Measurements from ENCODE around the gene S100PBP. TPM values are rescaled to one million over a fixed set of nuclear protein-coding genes. Genes with fewer than 3 reads are reported as not detected.

S100PBP gene
- total RNA-seq, 1 donor from 2014 or later, result 40.1 TPM

DNA sequence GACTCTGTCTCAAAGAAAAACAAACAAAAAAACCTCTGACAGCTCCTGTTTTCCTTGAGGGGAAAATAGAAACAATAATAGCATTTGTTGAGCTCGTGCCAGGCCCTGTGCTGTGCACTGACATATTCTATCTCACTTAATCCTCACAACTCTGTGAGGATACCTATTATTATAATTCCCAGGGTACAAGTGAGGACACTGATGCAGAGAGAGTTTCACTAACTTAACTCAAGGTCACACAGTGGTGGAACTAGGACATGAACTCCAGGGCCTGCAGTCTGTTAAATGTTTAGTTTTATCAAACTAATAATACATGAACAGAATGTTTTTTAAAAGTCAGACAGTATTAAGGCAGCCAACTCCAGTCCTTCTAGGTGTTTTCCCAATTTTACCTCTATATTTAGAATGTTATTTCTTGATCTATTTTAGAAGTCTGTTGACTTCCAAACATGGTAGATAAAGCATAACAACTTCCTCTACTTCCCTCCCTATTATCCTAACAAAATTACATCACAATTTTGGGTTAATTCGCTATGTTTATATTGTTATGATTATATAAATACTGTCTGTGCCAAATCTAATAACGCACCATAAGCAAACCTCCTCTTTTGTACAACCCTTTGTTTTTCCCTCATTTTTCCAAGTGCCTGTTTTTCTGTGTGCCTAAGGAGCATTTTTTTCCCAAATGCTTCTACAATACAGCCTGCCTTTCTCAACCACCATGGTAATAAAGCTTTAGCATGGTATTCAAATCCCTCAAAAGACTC is 48.4 kb downstream of the S100PBP start:
- peaks cover 22% of the 10 kb centered on the region for H3K4me1 Mint-ChIP-seq (ENCODE audit: low read depth, unreplicated experiment)
- peaks cover 20% of the 10 kb centered on the region for H3K9me3 Mint-ChIP-seq (ENCODE audit: unreplicated experiment)
- H3K36me3 Mint-ChIP-seq (ENCODE audit: unreplicated experiment), result peaks cover 27% of the 10 kb centered on the region
- no peak overlapping the region for H3K4me3 Mint-ChIP-seq (ENCODE audit: unreplicated experiment)
- DNase-seq, result no peak
- TF ChIP-seq, protein P1, sequence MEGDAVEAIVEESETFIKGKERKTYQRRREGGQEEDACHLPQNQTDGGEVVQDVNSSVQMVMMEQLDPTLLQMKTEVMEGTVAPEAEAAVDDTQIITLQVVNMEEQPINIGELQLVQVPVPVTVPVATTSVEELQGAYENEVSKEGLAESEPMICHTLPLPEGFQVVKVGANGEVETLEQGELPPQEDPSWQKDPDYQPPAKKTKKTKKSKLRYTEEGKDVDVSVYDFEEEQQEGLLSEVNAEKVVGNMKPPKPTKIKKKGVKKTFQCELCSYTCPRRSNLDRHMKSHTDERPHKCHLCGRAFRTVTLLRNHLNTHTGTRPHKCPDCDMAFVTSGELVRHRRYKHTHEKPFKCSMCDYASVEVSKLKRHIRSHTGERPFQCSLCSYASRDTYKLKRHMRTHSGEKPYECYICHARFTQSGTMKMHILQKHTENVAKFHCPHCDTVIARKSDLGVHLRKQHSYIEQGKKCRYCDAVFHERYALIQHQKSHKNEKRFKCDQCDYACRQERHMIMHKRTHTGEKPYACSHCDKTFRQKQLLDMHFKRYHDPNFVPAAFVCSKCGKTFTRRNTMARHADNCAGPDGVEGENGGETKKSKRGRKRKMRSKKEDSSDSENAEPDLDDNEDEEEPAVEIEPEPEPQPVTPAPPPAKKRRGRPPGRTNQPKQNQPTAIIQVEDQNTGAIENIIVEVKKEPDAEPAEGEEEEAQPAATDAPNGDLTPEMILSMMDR (IDR thresholded peaks at IDR 0.05; ENCODE audit: partially characterized antibody, unreplicated experiment), result no peak
- peaks cover 15% of the 10 kb centered on the region for H3K27me3 Mint-ChIP-seq (ENCODE audit: unreplicated experiment)
- H3K27ac Mint-ChIP-seq (ENCODE audit: unreplicated experiment), result no peak overlapping the region

DNA sequence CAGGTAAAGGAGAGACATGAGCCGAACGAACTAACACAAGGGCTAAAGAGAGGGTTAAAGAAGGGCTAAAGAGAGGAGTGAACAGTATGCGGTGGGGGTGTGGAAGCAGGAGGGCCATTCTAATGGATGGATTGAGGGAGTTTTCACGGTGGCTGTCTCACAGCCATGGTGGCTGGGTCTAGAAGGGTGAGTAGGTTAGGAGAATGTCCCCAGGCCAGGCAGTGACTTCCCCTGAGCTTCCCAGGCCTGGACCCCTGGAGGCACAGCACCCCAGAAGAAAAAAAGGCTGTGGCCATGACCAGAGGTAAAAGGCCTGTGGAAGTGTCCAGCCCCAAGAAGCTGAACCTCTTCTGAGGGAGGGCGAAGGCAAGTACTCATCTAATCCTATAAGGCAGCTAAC is 49.7 kb downstream of the S100PBP start:
- H3K27ac Mint-ChIP-seq (ENCODE audit: unreplicated experiment), result no peak overlapping the region
- peak overlapping the region; percentile 57 for H3K4me3 Mint-ChIP-seq (ENCODE audit: unreplicated experiment)
- peaks cover 22% of the 10 kb centered on the region for H3K4me1 Mint-ChIP-seq (ENCODE audit: low read depth, unreplicated experiment)
- H3K9me3 Mint-ChIP-seq (ENCODE audit: unreplicated experiment), result peaks cover 23% of the 10 kb centered on the region
- H3K36me3 Mint-ChIP-seq (ENCODE audit: unreplicated experiment), result peaks cover 23% of the 10 kb centered on the region
- no peak for DNase-seq
- H3K27me3 Mint-ChIP-seq (ENCODE audit: unreplicated experiment), result peaks cover 17% of the 10 kb centered on the region
- TF ChIP-seq, protein P1 (IDR thresholded peaks at IDR 0.05; ENCODE audit: partially characterized antibody, unreplicated experiment), result no peak

DNA sequence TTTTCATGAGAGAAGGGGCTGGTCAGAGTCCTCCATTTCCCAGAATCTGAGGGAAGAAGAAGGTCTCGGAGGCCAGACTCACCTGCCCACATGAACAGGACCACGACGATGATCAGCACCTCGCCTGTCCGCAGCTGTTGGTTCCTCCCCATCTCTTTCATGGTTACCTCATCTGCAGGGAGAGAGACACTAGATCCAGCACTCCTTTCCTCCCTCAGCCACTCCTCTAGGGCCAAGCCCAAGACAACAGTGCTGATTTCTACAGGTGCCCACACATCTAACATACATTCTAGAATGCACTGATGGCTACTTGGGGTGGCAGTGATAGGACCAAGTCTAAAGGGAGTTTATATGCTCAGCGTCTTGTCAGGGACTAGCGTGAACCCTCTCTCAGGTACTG is 50.2 kb downstream of the S100PBP start:
- Mint-ChIP-seq H3K4me1 (ENCODE audit: low read depth, unreplicated experiment) (peaks cover 18% of the 10 kb centered on the region), H3K4me3 (ENCODE audit: unreplicated experiment) (no peak overlapping the region), H3K9me3 (ENCODE audit: unreplicated experiment) (peaks cover 23% of the 10 kb centered on the region), H3K27me3 (ENCODE audit: unreplicated experiment) (peaks cover 16% of the 10 kb centered on the region), H3K36me3 (ENCODE audit: unreplicated experiment) (peaks cover 18% of the 10 kb centered on the region), H3K27ac (ENCODE audit: unreplicated experiment) (no peak overlapping the region)
- DNase-seq, result no peak
- TF ChIP-seq, protein P1 (IDR thresholded peaks at IDR 0.05; ENCODE audit: partially characterized antibody, unreplicated experiment), result no peak

DNA sequence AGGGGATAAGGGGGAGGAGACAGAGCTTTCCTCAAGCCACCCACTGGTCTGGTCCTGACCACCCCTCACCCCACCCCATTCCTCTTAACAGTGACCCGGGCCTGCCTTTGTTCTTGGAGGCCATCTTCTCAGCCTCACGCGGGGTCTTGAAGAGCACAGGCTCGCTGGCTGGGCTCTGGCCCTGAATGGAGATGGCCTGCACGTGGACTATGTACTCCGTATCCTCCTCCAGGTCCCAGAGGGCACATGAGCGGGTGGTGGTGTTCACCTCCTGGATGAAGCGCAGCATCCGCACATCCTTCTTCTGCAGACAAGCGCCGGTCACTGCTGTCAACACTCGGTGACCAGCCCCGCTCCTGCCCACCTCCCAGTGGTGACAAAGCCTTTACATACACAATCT is 50.6 kb downstream of the S100PBP start:
- TF ChIP-seq, protein P1 (IDR thresholded peaks at IDR 0.05; ENCODE audit: partially characterized antibody, unreplicated experiment), result no peak
- Mint-ChIP-seq H3K27ac (ENCODE audit: unreplicated experiment) (no peak overlapping the region), H3K9me3 (ENCODE audit: unreplicated experiment) (peaks cover 23% of the 10 kb centered on the region), H3K36me3 (ENCODE audit: unreplicated experiment) (peaks cover 14% of the 10 kb centered on the region), H3K27me3 (ENCODE audit: unreplicated experiment) (peaks cover 16% of the 10 kb centered on the region), H3K4me3 (ENCODE audit: unreplicated experiment) (no peak overlapping the region), H3K4me1 (ENCODE audit: low read depth, unreplicated experiment) (peaks cover 18% of the 10 kb centered on the region)
- no peak for DNase-seq

DNA sequence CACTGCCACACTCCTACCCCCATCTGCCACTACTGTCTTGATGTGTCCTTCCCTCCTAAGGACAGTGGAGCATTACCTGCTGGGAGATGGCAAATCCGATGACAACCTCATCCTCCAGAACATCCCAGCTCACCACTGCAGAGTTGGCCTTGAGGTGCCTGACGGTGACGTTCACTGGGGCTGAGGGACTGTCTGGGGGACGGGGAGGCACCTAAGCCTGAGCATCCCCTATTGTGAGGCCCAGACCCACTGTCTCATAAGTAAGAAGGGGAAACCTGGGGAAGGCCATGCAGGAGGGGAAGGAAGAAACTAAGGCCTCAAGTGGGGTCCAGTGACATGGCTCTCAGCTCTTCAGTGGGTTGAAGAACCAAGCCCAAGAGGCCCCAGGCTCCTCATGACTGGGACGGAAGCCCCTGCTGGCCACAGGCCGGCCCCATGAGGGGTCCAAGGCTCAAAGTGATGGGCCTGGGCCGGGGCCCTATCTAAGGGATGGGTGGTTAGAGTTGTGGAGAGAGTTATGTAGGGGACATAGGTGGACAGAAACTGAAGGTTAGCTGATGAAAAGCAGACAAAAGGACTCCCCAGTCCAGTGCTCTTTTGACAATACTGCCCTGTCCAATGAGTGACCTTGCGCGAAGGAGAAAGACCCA is 51.5 kb downstream of the S100PBP start:
- H3K36me3 Mint-ChIP-seq (ENCODE audit: unreplicated experiment), result peaks cover 14% of the 10 kb centered on the region
- TF ChIP-seq, protein P1 (IDR thresholded peaks at IDR 0.05; ENCODE audit: partially characterized antibody, unreplicated experiment), result no peak
- H3K9me3 Mint-ChIP-seq (ENCODE audit: unreplicated experiment), result peaks cover 23% of the 10 kb centered on the region
- DNase-seq, result no peak
- H3K4me3 Mint-ChIP-seq (ENCODE audit: unreplicated experiment), result peak overlapping the region; percentile 97
- peaks cover 16% of the 10 kb centered on the region for H3K27me3 Mint-ChIP-seq (ENCODE audit: unreplicated experiment)
- peaks cover 17% of the 10 kb centered on the region for H3K4me1 Mint-ChIP-seq (ENCODE audit: low read depth, unreplicated experiment)
- peak overlapping the region; percentile 92 for H3K27ac Mint-ChIP-seq (ENCODE audit: unreplicated experiment)

All from glutamatergic neuron (in vitro differentiated cells).